HG03565 (cell line): ENCODE results near the gene TRERF1.
A peak's percentile ranks its signal among the peaks of the same experiment; 100 is the strongest.

Source experiments
- ATAC-seq: cut with Tn5 transposase; IDR thresholded peaks from one replicate; pipeline ENCODE4 v1.9.1; 2021; ENCODE audit warnings: mild to moderate bottlenecking, moderate library complexity; ENCODE audit not compliant: unreplicated experiment

TRERF1 gene

GRCh38 chr6:42374018-42374669, 77.6 kb downstream of the TRERF1 start:
- ATAC-seq: no peak

DNA sequence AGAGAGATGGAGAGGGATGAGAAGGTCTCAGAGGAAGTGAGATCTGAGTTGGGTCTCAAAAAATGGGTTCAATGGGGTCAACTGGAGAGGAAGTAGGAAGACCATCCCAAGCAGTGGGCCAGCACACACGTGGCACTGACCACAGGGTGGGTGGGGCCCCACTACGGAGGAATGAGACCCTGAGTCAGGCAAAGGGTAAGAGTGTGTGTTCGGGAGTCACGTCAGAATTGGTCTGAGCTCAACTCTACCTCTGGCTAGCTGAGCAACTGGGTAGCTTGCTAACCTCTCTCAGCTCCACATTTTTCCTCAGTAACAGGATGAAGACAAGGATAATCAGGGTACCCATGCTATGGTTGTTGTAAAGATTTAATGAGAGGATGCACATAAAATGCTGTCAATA, 79.0 kb downstream of the TRERF1 start:
- ATAC-seq: no peak

DNA sequence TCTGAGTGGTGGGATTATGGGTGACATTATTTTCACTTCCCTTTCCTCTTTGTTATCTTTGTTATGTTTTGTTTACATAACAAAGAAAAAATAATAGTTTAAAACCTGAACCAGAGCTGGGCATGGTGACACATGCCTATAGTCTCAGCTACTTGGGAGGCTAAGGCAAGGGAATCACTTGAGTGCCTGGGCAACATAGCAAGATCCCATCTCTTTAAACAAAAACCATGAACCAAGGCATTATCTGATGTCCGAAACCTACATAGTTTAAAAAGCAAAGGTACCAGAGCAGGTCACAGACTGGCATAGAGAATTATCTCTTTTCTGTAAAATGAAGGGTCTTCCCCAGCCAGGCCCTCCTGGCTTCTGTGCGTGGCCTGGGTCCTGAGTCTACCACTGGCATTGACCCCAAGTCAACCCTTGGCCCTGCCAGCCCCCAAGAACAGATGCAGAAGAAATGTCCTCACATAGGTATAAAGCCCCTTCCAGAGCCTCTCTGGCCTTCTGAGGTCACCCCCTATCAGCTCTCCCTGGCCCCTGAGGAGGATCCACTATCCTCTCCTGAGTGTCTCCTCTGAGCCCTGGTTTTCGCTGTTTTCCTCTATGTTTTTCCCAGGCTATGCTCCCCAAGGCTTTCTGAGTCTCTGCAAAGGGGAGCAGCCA, 81.3 kb downstream of the TRERF1 start:
- no peak for ATAC-seq

GRCh38 chr6:42369568-42369967, 82.2 kb downstream of the TRERF1 start:
- ATAC-seq: no peak

DNA sequence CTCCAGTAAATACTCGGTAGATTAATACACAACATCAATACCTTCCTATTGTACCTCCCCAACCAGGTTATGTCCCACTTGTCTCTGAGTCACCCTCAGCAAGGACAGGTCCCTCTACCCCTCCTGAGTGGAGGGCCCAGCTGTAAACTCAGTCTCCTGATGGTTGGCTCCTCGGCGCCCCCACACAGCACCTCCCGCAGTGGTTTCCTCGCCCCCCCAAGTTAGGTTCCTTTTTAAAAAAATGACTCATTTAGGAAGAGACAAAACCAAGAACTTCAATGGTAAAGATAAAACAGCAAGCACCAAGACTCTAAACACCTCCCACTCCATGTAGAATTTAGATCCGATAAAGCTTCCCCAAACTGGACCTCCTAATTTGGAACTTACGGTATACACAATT, 83.5 kb downstream of the TRERF1 start:
- ATAC-seq: no peak

- peak; percentile 36 for ATAC-seq
These were observed 84.2 kb downstream of the TRERF1 start for GRCh38 chr6:42367353-42368011.

DNA sequence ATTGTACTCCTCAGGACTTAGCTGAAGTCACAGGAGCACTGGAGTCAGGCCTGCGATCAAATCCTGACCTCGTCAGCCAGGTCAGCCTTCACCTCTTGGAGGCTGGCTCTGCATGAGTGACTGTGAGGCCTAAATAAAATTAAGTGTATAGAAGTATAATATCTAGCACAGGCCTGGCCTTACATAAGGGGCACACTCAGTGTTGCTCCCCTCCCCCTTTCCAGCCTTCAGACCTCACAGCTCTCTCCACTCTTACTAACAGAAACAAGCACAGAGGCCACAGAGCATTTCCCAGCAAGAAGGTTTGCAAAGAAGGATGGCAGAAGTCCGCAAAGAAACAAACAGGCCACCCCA, 84.8 kb downstream of the TRERF1 start:
- no peak for ATAC-seq

DNA sequence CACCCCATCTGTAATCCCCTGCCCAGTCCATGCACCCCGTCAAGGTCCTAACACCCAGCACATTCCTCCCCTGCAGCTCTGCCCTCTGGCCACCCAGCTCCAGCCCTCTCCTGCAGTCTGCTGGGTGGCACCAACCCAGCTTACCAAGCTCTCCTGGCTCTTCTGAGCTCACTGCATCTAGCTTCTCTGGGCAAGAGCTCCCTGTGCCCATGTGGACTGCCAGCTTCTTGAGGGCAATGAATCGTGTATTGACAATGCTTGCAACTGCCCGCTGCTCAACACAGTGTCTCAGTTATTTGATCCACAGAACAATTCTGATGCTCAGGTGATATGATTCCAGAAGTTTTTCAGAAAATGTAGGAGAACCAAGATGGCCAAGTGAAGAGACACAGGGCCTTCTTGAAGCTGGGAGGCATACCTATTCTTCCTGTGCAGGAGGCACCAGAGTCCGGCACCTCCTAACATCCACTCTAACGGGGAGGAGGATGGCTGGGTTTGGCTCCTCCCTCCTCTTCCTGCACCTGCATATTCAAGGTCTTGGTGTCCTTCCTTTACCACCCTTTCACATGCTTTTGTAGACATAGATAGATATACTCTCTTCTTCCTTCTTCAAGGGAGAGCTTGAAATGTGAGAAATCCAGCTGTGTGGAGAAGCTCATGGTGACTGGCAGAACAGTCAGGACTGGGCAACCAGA, 85.6 kb downstream of the TRERF1 start:
- ATAC-seq: no peak

- no peak for ATAC-seq
These were observed 86.7 kb downstream of the TRERF1 start for GRCh38 chr6:42365021-42365420.

GRCh38 chr6:42363926-42364849, 87.5 kb downstream of the TRERF1 start:
- no peak for ATAC-seq

DNA sequence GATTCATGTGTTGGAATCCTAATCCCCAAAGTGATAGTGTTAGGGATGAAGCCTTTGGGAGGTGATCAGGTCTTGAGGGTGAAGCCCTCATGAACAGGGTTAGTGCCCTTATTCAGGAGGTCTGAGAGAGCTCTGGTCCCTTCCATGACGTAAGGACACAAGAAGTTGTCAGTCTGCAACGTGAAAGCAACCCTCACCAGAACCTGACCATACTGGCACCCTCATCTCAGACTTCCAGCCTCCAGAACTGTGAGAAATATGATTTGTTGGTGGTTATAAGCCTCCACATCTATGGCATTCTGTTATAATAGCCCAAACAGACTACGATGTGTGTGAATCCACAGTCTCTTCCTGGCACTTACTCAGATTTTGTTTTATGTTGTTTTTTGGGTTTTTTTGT, 90.7 kb downstream of the TRERF1 start:
- no peak for ATAC-seq

DNA sequence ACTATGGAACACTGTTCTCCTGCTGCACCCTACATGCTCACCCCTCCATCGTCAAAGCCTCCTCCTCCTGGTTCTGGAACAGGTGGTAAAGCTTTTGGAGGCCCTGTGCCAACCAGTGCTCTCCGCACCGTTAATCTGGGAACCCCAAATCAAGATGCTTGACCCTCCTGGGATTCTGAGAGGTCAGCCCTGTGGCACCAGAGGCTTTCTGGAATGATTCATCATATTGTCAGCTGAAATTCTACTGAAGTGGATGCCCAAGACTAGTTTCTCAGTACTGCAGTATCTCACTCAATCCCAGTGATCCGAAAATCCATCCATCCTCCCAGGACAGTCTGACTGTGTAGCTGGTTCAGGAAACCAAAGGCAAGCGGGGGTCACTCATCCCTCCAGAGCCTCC, 92.7 kb downstream of the TRERF1 start:
- no peak for ATAC-seq

GRCh38 chr6:42355416-42355815, 96.3 kb downstream of the TRERF1 start:
- ATAC-seq: no peak

DNA sequence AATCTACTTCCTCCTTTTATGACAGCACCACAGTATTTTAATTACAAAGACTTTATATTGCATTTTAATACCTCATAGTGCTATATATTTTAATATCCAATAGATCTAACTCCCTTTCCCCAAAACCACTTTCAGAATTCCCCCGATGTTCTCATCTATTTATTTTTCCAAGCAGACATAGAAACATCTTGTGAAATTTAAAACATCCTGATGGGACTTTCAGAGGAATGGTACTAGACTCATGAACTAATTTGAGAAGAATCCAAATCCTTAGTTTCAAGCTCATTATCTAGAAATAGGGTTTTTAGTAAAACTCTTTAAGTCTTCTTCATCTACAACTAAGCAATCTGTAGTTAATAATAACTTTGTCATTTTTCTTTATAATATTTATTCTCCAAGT, 97.0 kb downstream of the TRERF1 start:
- ATAC-seq: no peak

- ATAC-seq: no peak
These were observed 98.7 kb downstream of the TRERF1 start for GRCh38 chr6:42352856-42353564.

DNA sequence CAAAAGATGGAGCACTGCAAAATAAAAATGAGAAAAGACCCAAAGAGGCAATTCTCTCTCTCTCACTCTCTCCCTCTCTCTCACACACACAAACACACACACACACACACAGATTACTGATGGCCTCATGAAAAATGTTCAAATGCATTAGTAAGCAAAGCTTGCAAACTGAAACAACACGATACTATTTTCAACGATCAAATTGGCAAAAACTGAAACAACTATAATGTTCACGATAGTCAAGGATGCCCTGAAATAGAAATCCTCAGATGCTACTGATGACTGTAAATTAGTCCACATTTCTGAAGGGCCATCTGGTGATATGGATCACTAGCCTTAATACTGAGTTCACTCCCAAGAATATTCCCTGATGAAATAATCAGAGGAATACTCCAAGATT, 100.8 kb downstream of the TRERF1 start:
- no peak for ATAC-seq

DNA sequence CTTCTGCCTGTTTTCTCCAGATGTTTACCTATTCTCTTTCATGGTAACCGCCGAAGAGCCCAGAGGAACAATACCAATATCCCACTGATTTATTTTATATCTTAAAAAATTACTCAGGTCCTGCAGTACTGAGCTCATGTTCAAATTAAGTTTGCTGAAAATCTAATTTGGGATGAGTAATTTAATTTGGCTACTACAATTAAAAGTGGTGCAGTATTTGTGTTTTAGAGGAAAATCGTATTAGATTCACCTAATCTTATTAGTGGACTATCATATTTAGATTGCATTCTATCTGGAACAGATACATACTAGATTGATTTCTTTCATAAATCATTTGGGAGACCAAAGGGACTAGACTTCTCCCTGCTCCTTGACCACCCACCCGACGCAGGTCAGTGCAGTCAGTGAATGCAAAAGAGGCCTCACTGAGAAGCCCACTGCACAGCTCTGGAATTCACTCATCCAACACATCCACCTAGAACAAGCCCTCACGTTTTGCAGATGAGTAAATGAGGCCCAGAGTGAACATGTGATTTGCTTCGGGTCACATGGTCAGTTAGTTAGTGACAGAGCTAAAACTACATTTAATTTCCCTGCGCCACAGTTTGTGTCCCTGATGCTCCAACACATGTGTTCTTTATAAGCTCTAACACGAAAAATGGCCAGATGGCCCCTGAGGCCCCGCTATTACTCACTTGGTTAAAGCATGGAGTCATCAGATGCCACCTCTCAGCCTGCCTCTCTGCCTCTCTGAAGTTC, 101.8 kb downstream of the TRERF1 start:
- no peak for ATAC-seq

DNA sequence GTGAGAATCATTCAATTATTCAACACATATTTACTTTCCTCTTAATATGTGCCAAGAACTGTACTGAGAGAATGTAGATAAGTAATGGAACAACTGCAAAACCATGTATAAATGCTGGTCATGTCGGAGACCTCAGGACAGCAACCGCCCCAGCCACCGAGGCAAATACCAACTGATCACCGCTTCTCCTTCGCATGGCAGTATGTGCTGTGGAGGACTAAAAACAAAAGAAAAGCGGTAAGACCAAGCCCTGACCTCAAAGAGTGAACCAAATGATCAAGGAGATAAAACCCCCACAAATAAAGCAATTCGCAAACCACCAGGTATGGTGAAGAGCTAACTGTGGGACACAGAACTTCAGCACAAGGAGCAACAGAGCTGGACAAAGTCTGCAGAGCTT, 104.3 kb downstream of the TRERF1 start:
- no peak for ATAC-seq

DNA sequence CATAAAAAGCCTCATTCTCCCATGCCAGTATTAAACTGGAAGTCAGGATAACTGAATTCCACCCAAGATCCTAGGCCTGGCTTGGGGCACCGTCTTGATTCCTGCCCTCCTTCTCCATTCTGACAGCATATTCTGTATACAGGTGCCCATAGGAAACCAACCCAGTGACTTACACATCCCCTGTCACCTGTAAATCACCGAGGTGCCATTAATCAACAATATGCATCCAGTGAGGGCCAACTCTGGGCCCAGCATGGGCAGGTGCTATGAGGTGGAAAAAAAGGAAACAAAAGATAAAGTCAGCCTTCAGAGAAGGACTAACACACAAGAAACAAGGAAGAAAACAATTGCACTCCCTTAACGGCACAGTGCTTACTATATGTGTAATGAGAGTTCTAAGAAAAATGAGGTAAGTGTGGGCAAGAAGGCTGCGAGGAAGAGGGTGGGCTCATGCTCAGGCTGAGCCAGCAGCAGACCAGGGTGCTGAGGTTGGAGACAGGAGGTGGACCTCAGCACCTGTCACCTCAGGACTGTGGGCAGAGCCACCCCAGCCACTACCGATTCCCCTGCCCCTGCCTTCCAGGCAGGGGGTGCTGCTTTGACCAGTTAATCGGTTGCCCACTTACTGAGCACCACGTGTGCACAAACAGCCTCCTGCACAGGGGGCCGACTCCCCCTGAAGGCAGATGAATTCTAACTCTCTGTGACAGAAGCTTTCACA, 105.9 kb downstream of the TRERF1 start:
- no peak for ATAC-seq
